ENCODE measurements around the gene TSC1. TPM values are rescaled to one million over a fixed set of nuclear protein-coding genes. Genes with fewer than 3 reads are reported as not detected.

Gene TSC1
- total RNA-seq, 1 experiment from 2014 or later = 19.3 TPM

DNA sequence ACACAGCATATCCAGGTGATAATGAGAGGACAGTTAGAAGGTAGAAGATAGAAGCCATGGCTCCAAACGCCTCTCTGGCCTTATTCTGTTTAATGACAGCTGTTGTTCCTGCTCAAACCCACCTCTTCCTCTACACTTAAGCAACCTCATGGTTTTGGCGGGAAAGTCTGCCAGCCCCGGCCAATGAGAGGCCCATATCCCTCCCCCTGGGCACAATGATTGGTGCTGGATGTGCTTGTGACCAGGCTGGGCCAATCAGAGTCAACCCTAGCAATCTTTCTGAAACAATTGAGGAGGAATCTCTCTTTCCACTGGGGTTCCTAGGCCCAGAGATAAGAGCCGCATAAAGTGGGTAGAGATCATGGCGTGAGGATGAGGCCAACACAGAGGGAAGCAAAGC is 29.3 kb upstream of the TSC1 start:
- Histone ChIP-seq H3K9ac (ENCODE audit: low read length) (no peak overlapping the region), H3K27me3 (ENCODE audit: low read length) (peaks cover 4% of the 10 kb centered on the region), H3K79me2 (ENCODE audit: low read length) (no peaks in the 10 kb centered on the region), H3F3A (ENCODE audit: low read length, unreplicated experiment) (no peaks in the 10 kb centered on the region), H3K4me2 (ENCODE audit: low read length) (no peak overlapping the region), H3K4me1 (ENCODE audit: insufficient read depth, low read length) (no peaks in the 10 kb centered on the region), H3K36me3 (ENCODE audit: low read depth, low read length) (no peaks in the 10 kb centered on the region), H4K20me1 (ENCODE audit: low read length) (no peaks in the 10 kb centered on the region), H3K27ac (ENCODE audit: low read length) (no peak overlapping the region), H3K9me2 (replicated peaks; ENCODE audit: low read length) (no peaks in the 10 kb centered on the region), H3K9me3 (ENCODE audit: low read length) (no peaks in the 10 kb centered on the region), H2AFZ (ENCODE audit: low read length) (no peak overlapping the region), H3K4me3 (ENCODE audit: low read length) (no peak overlapping the region)
- no TSS peak for BruUV-seq (replicated peaks)
- TF ChIP-seq EZH2 (IDR thresholded peaks at IDR 0.05; ENCODE audit: low read length, unreplicated experiment) = no peak
- TF ChIP-seq EZH2phosphoT487 (IDR thresholded peaks at IDR 0.05; ENCODE audit: borderline replicate concordance, low read length) = no peak
- no peak for TF ChIP-seq CTCF (conservative IDR thresholded peaks at IDR 0.05; ENCODE audit: low read depth, low read length)
- no peak for ATAC-seq
- ChIA-PET POLR2A (ENCODE audit: unreplicated experiment) (no interaction called here), CTCF (interaction anchor here (0.6 kb wide), 1 partner anchor 71 kb away, joined by 3 read pairs; no protein-coding TSS in a partner anchor)
- DNase-seq = no peak
- intact Hi-C loops (cut with micrococcal nuclease) = no loop called here

- ATAC-seq (no peak), DNase-seq (no peak)
- no peaks in the 10 kb centered on the region for H4K20me1 ChIP-seq (ENCODE audit: low read length)
- no peaks in the 10 kb centered on the region for H3K4me1 ChIP-seq (ENCODE audit: insufficient read depth, low read length)
- H3K9me3 ChIP-seq (ENCODE audit: low read length) = no peaks in the 10 kb centered on the region
- H3K27me3 ChIP-seq (ENCODE audit: low read length) = no peaks in the 10 kb centered on the region
- no peaks in the 10 kb centered on the region for H3F3A ChIP-seq (ENCODE audit: low read length, unreplicated experiment)
- no peak overlapping the region for H2AFZ ChIP-seq (ENCODE audit: low read length)
- BruUV-seq (replicated peaks) = no TSS peak
- no peaks in the 10 kb centered on the region for H3K36me3 ChIP-seq (ENCODE audit: low read depth, low read length)
- TF ChIP-seq CTCF (conservative IDR thresholded peaks at IDR 0.05; ENCODE audit: low read depth, low read length) (no peak), EZH2phosphoT487 (IDR thresholded peaks at IDR 0.05; ENCODE audit: borderline replicate concordance, low read length) (no peak), EZH2 (IDR thresholded peaks at IDR 0.05; ENCODE audit: low read length, unreplicated experiment) (no peak)
- H3K4me3 ChIP-seq (ENCODE audit: low read length) = no peak overlapping the region
- H3K79me2 ChIP-seq (ENCODE audit: low read length) = no peaks in the 10 kb centered on the region
- H3K9me2 ChIP-seq (replicated peaks; ENCODE audit: low read length) = no peaks in the 10 kb centered on the region
- POLR2A ChIA-PET (ENCODE audit: unreplicated experiment) = no interaction called here
- H3K4me2 ChIP-seq (ENCODE audit: low read length) = no peak overlapping the region
- CTCF ChIA-PET = no interaction called here
- intact Hi-C loops (cut with micrococcal nuclease) = no loop called here
- H3K27ac ChIP-seq (ENCODE audit: low read length) = no peak overlapping the region
- no peak overlapping the region for H3K9ac ChIP-seq (ENCODE audit: low read length)
Measured at GRCh38 chr9:132973166-132973565, 28.8 kb upstream of the TSC1 start.

GRCh38 chr9:132970324-132971062 is 26.1 kb upstream of the TSC1 start:
- no peak for ATAC-seq
- POLR2A ChIA-PET (ENCODE audit: unreplicated experiment) = no interaction called here
- no TSS peak for BruUV-seq (replicated peaks)

More at GRCh38 chr9:132970324-132971062, 26.1 kb upstream of the TSC1 start:
- H3K9me2 ChIP-seq (replicated peaks; ENCODE audit: low read length) = no peaks in the 10 kb centered on the region
- no peak overlapping the region for H3K4me3 ChIP-seq (ENCODE audit: low read length)
- CTCF ChIA-PET = no interaction called here
- H3K9ac ChIP-seq (ENCODE audit: low read length) = no peak overlapping the region
- no peak overlapping the region for H3K27ac ChIP-seq (ENCODE audit: low read length)
- no peak for DNase-seq
- H3K36me3 ChIP-seq (ENCODE audit: low read depth, low read length) = no peaks in the 10 kb centered on the region
- no peak overlapping the region for H3K4me2 ChIP-seq (ENCODE audit: low read length)
- no peak overlapping the region for H2AFZ ChIP-seq (ENCODE audit: low read length)
- no peaks in the 10 kb centered on the region for H4K20me1 ChIP-seq (ENCODE audit: low read length)
- intact Hi-C loops (cut with micrococcal nuclease) = no loop called here
- no peaks in the 10 kb centered on the region for H3F3A ChIP-seq (ENCODE audit: low read length, unreplicated experiment)
- no peaks in the 10 kb centered on the region for H3K79me2 ChIP-seq (ENCODE audit: low read length)
- no peak for TF ChIP-seq CTCF (conservative IDR thresholded peaks at IDR 0.05; ENCODE audit: low read depth, low read length)
- no peak for TF ChIP-seq EZH2 (IDR thresholded peaks at IDR 0.05; ENCODE audit: low read length, unreplicated experiment)
- TF ChIP-seq EZH2phosphoT487 (IDR thresholded peaks at IDR 0.05; ENCODE audit: borderline replicate concordance, low read length) = no peak
- no peaks in the 10 kb centered on the region for H3K9me3 ChIP-seq (ENCODE audit: low read length)
- peaks cover 5% of the 10 kb centered on the region; the same call in 1 of the 2 replicates for H3K27me3 ChIP-seq (ENCODE audit: low read length)
- H3K4me1 ChIP-seq (ENCODE audit: insufficient read depth, low read length) = no peaks in the 10 kb centered on the region

Measured in PC-3 (cell line).